GM12892 (cell line): ENCODE measurements around the gene PCDHB6.

Experiments
- POLR2A ChIP-seq: IDR thresholded peaks from 2 replicates; pipeline ENCODE4 v1.6.1; 2011; ENCODE audit warnings: low read depth, low read length, control low read depth
- POLR2AphosphoS5 ChIP-seq: IDR thresholded peaks from 2 replicates; pipeline ENCODE4 v1.6.1; 2011; ENCODE audit warnings: low read depth, low read length, control low read depth

DNA sequence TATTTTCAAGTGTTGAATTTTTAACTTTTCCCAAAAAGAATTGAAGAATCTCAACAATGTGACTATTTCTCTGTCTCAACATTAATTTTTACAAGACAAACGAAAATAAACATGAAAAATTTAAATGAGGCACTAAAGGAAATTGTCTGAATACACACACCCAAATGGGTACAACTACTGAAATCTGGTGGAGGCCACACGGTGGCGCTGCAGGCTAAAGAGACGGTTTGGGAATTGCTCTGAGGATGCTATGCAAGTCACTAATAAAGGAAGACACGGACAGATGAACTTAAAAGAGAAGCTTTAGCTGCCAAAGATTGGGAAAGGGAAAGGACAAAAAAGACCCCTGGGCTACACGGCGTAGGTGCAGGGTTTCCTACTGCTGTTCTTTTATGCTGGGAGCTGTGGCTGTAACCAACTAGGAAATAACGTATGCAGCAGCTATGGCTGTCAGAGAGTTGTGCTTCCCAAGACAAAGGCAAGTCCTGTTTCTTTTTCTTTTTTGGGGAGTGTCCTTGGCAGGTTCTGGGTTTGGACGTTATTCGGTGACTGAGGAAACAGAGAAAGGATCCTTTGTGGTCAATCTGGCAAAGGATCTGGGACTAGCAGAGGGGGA, 42.4 kb downstream of the PCDHB6 start, which contains the start of gene PCDHB10:
- TF ChIP-seq POLR2A (no peak), POLR2AphosphoS5 (no peak)
